ENCODE measurements around the gene HNRNPF. TPM values are rescaled to one million over a fixed set of nuclear protein-coding genes. Genes with fewer than 3 reads are reported as not detected.
"Not testable (repeated sequence)": the region's sequence is repeated elsewhere in the genome, so short reads cannot be mapped to it uniquely, and the experiment has no call there.

The HNRNPF gene
- 405 and 423 TPM in 2 replicates for total RNA-seq (2022)
- percentile 99 among the genes with signal in this experiment for Bru-seq, nascent RNA
- BruChase-seq, experiment 1, labeled RNA remaining after a 2-hour chase = percentile 99 among the genes with signal in this experiment
- percentile 98 among the genes with signal in this experiment for BruChase-seq, experiment 2, labeled RNA remaining after a 6-hour chase
- long read RNA-seq, transcript HNRNPF-201 (4 exons, 2,186 nt) = minor isoform, 31 of 895 reads
- long read RNA-seq, transcript HNRNPF-204 (3 exons, 2,755 nt) = major isoform, 320 of 895 reads
- long read RNA-seq, transcript HNRNPF-203 (4 exons, 2,617 nt) = minor isoform, 85 of 895 reads
- long read RNA-seq, transcript HNRNPF-207 (4 exons, 2,676 nt) = minor isoform, 43 of 895 reads
- long read RNA-seq, partial matches to known transcripts = 2 of 895 reads
- long read RNA-seq, other reads (novel, unspliced or antisense) = 399 of 895 reads

GRCh38 chr10:43408710-43409384, at the start of gene HNRNPF:
Gene HNRNPF, minus strand, starts transcription at chr10:43409186. Its CDS starts 21,302 bp downstream, at chr10:43387884.
- H3K4me3 Mint-ChIP-seq (ENCODE audit: unreplicated experiment) = peak within 1 kb of the TSS; percentile 81
- H3K36me3 Mint-ChIP-seq (ENCODE audit: insufficient read depth, unreplicated experiment) = peaks cover 57% of the 10 kb centered on the region
- no peak for TF ChIP-seq CTCF (IDR thresholded peaks at IDR 0.05; ENCODE audit: insufficient read depth in 1 of 2, low read depth in 1 of 2, low read length in 1 of 2, severe bottlenecking in 1 of 2, unreplicated experiment in 1 of 2)
- CTCF ChIA-PET = interaction anchor here (0.8 to 1.2 kb wide), 2 partner anchors 12 to 116 kb away, joined by 3 to 4 read pairs; no protein-coding TSS in a partner anchor
- peak within 1 kb of the TSS; percentile 94 for H3K27ac Mint-ChIP-seq (ENCODE audit: unreplicated experiment)
- no peaks in the 10 kb centered on the region for H3K27me3 Mint-ChIP-seq (ENCODE audit: insufficient read depth, unreplicated experiment)
- Histone ChIP-seq H3K27me3 (replicated peaks; ENCODE audit: control insufficient read depth, insufficient read depth, low read length) (no peaks in the 10 kb centered on the region), H3K4me1 (peaks cover 31% of the 10 kb centered on the region), H3K36me3 (ENCODE audit: control insufficient read depth, insufficient read depth, low read length) (no peaks in the 10 kb centered on the region), H3K9me3 (no peaks in the 10 kb centered on the region), H3K4me3 (ENCODE audit: low read depth, low read length) (peak within 1 kb of the TSS; percentile 70)
- BruUV-seq (replicated peaks) = no TSS peak
- H3K4me1 Mint-ChIP-seq (ENCODE audit: low read depth, unreplicated experiment) = peaks cover 25% of the 10 kb centered on the region
- H3K9me3 Mint-ChIP-seq (ENCODE audit: unreplicated experiment) = no peaks in the 10 kb centered on the region
- DNase-seq = peak; percentile 98 to 99
- POLR2A ChIA-PET = interaction anchor here (0.5 to 3.4 kb wide), 15 partner anchors 10 to 1539 kb away, joined by 3 to 81 read pairs (median 4); partner anchors contain the start of gene ZNF487
- intact Hi-C loops (cut with micrococcal nuclease; ENCODE audit: unreplicated experiment) = loop anchor here (1.0 kb wide), 2 partner anchors 27 to 53 kb away; no protein-coding TSS in a partner anchor

GRCh38 chr10:43458227-43458626, 49.2 kb upstream of the HNRNPF start:
- POLR2A ChIA-PET = interaction anchor here (0.6 to 1.4 kb wide), 2 partner anchors 49 to 147 kb away, joined by 3 read pairs; partner anchors contain the start of gene HNRNPF
- no TSS peak for BruUV-seq (replicated peaks)
- H3K27me3 Mint-ChIP-seq (ENCODE audit: insufficient read depth, unreplicated experiment) = no peaks in the 10 kb centered on the region
- no peaks in the 10 kb centered on the region for H3K27me3 ChIP-seq (replicated peaks; ENCODE audit: control insufficient read depth, insufficient read depth, low read length)
- H3K4me1 ChIP-seq = peaks cover 10% of the 10 kb centered on the region
- no peaks in the 10 kb centered on the region for H3K36me3 ChIP-seq (ENCODE audit: control insufficient read depth, insufficient read depth, low read length)
- no peak for DNase-seq
- H3K4me3 Mint-ChIP-seq (ENCODE audit: unreplicated experiment) = no peak overlapping the region
- CTCF ChIA-PET = no interaction called here
- H3K36me3 Mint-ChIP-seq (ENCODE audit: insufficient read depth, unreplicated experiment) = peaks cover 13% of the 10 kb centered on the region
- H3K27ac Mint-ChIP-seq (ENCODE audit: unreplicated experiment) = peak overlapping the region; percentile 10
- H3K9me3 ChIP-seq = no peaks in the 10 kb centered on the region
- no peaks in the 10 kb centered on the region for H3K9me3 Mint-ChIP-seq (ENCODE audit: unreplicated experiment)
- intact Hi-C loops (cut with micrococcal nuclease; ENCODE audit: unreplicated experiment) = no loop called here
- peaks cover 19% of the 10 kb centered on the region for H3K4me1 Mint-ChIP-seq (ENCODE audit: low read depth, unreplicated experiment)
- no peak overlapping the region for H3K4me3 ChIP-seq (ENCODE audit: low read depth, low read length)
- no peak for TF ChIP-seq CTCF (IDR thresholded peaks at IDR 0.05; ENCODE audit: insufficient read depth in 1 of 2, low read depth in 1 of 2, low read length in 1 of 2, severe bottlenecking in 1 of 2, unreplicated experiment in 1 of 2)

- H3K27ac Mint-ChIP-seq (ENCODE audit: unreplicated experiment) = peak overlapping the region; percentile 99
- H3K4me3 Mint-ChIP-seq (ENCODE audit: unreplicated experiment); H3K27me3 Mint-ChIP-seq (ENCODE audit: insufficient read depth, unreplicated experiment); H3K9me3 Mint-ChIP-seq (ENCODE audit: unreplicated experiment); BruUV-seq (replicated peaks); H3K36me3 ChIP-seq (ENCODE audit: control insufficient read depth, insufficient read depth, low read length); DNase-seq; H3K27me3 ChIP-seq (replicated peaks; ENCODE audit: control insufficient read depth, insufficient read depth, low read length); H3K4me3 ChIP-seq (ENCODE audit: low read depth, low read length); H3K9me3 ChIP-seq; intact Hi-C loops (cut with micrococcal nuclease; ENCODE audit: unreplicated experiment): not testable (repeated sequence)
- ChIA-PET POLR2A (interaction anchor here (1.5 kb wide), 1 partner anchor 61 kb away, joined by 3 read pairs; no protein-coding TSS in a partner anchor), CTCF (interaction anchor here (0.8 kb wide), 1 partner anchor 28 kb away, joined by 3 read pairs; no protein-coding TSS in a partner anchor)
- peaks cover 10% of the 10 kb centered on the region for H3K4me1 ChIP-seq
- H3K36me3 Mint-ChIP-seq (ENCODE audit: insufficient read depth, unreplicated experiment) = peaks cover 13% of the 10 kb centered on the region
- peaks cover 18% of the 10 kb centered on the region for H3K4me1 Mint-ChIP-seq (ENCODE audit: low read depth, unreplicated experiment)
Measured at GRCh38 chr10:43456561-43456960, 47.6 kb upstream of the HNRNPF start.

- CTCF ChIA-PET; POLR2A ChIA-PET; H3K4me3 ChIP-seq (ENCODE audit: low read depth, low read length): not testable (repeated sequence)
Measured at GRCh38 chr10:43454025-43454424, 45.0 kb upstream of the HNRNPF start.

More at GRCh38 chr10:43454025-43454424, 45.0 kb upstream of the HNRNPF start:
- Mint-ChIP-seq H3K4me1 (ENCODE audit: low read depth, unreplicated experiment) (peaks cover 17% of the 10 kb centered on the region), H3K4me3 (ENCODE audit: unreplicated experiment) (peak overlapping the region; percentile 96), H3K36me3 (ENCODE audit: insufficient read depth, unreplicated experiment) (peaks cover 13% of the 10 kb centered on the region), H3K27ac (ENCODE audit: unreplicated experiment) (peak overlapping the region; percentile 99)
- DNase-seq; H3K27me3 ChIP-seq (replicated peaks; ENCODE audit: control insufficient read depth, insufficient read depth, low read length); H3K9me3 ChIP-seq; H3K9me3 Mint-ChIP-seq (ENCODE audit: unreplicated experiment); intact Hi-C loops (cut with micrococcal nuclease; ENCODE audit: unreplicated experiment); BruUV-seq (replicated peaks); H3K27me3 Mint-ChIP-seq (ENCODE audit: insufficient read depth, unreplicated experiment); H3K36me3 ChIP-seq (ENCODE audit: control insufficient read depth, insufficient read depth, low read length): not testable (repeated sequence)
- H3K4me1 ChIP-seq = peaks cover 10% of the 10 kb centered on the region
